HG03558 (cell line): Measurements from ENCODE around the gene MAGOH.
"Not testable (repeated sequence)": the region's sequence is repeated elsewhere in the genome, so short reads cannot be mapped to it uniquely, and the experiment has no call there.

Experiments
- ATAC-seq: cut with Tn5 transposase; IDR thresholded peaks from one replicate; pipeline ENCODE4 v1.9.1; 2021; ENCODE audit warnings: moderate number of reproducible peaks; ENCODE audit not compliant: unreplicated experiment; ENCODE audit errors: extremely low read depth

Gene MAGOH

DNA sequence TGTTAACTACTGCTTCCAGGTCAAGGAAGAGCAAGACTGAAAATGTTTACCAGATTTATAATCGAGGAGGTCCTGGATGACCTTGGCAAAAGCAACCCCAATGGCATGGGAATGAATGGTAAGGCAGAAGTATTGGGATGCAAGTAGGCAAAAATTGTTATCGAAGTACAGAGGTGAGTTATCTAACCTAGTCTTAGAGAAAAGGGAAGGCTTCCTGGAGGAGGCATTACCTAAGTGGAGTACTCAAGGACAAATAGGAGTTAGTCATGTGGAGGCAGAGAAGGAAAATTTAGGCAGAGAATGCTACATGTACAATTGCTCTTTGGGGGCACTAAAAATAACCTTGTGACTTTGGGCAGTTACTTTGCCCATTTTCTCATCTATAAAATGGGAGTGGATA is 3.5 kb upstream of the MAGOH start:
- ATAC-seq, result no peak

GRCh38 chr1:53237638-53238037 is 680 bp downstream of the MAGOH start:
- no peak for ATAC-seq

DNA sequence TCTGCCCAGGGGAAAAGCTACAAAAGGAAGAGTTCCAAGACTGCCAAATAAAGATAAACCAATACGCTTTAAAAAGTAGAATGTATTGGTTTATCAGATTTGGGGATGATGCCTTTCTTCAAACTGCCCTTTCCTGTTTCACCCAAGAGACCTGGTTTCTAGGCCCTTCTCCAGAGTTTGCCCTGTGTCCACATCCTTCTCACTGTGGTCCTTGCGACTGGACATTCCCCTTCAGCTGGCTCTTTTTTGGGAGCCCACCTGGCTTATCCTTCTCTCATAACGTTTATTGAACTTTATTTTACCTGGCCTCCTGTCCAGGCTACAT is 17.4 kb downstream of the MAGOH start:
- ATAC-seq, result no peak

DNA sequence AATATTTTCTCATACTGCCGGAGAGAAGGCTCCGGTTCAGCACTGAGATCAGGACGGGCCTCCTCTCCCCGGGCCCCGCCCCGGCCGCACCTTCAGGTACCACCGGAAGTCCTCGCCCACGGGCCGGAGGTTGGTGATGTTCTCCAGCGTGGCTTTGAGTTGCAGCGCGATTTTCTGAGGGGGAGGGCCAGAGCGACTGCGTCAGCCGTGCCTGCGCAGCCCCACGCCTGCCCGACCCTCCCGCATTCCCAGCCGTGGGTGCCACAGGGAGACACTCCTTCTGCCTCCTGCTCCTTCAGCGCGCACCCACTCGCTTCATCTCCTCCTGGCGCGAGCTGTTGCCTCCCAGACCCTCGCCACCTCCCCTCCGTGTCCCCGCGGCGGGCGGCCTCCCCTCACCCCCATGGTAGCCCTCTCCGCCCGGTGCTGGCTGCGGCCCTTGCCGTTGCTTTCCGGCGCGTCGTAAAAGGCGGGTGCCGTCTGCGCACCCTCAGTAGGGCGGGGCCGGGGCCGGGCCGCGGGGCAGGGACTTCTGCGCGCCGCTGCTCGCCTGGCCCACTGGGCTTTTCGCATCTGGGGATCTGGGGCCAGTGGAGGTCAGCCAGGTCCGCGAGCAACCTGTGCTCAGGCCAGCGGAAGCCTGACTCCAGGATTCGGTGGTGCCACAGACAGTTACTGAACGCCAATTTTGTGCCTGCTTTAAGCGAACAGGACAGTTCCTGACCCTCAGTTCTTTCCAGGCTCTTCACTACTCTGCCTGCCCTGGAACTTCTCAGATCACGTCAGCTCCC is 18.0 kb downstream of the MAGOH start, which contains the start of gene CZIB:
CZIB (minus strand) TSS at position 464 of the 791 bp plus-strand sequence; CDS start at position 405, 59 bp downstream.
- ATAC-seq, result peak; percentile 68

DNA sequence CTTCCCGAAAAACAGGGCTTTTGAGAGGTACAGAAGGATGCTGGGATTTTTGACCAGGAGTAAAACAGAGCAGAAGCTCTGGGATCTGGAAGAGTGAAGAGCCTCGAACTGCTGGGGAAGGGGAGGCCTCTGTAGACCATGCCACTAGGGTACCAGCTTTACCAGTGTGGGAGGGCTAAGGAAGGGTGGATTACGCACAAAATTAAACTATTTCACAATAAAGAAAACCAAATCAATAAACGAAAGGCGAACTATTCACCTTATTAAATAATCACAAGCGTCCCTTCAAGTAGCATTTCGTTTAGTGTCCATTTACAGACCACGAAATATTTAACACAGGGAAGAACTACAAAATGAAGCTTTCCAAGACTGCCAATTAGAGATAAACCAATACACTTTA is 18.6 kb downstream of the MAGOH start:
- no peak for ATAC-seq

GRCh38 chr1:53218201-53218600 is 20.1 kb downstream of the MAGOH start:
- ATAC-seq, result no peak

DNA sequence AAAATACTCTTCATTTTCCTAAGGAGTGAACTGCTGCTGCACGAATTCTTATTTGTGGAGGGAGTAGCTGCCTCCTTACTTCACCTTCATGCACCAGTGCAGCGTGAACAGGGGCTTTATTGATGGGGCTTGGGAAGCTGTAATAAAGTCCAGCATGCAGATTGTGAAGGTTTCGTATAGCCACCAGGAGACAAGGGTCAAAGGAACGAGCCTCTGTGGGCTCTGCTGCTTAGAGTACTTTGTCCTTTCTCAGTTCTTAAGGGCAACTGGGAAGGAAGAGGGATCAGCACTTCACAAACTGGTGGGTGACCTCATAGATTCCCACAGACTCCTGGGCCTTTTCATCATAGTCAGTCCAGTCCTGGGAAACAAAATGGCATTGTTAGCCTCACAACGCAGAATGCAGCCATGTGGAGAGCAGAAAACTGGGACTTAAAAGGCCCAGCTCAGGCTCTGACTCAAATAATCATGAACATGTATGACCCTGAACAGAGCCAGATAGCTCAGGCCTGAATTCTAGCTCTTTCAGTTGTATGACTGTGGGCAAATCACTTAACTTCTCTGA is 23.9 kb downstream of the MAGOH start:
- no peak for ATAC-seq

DNA sequence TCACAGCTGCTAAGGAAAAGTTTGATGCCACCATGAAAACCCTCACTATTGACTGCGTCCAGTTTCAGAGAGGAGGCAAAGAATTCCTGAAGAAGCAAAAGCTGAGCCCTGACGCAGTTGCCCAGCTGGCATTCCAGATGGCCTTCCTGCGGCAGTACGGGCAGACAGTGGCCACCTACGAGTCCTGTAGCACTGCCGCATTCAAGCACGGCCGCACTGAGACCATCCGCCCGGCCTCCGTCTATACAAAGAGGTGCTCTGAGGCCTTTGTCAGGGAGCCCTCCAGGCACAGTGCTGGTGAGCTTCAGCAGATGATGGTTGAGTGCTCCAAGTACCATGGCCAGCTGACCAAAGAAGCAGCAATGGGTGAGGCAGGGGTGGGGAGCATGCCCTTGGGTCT is 27.4 kb downstream of the MAGOH start:
- no peak for ATAC-seq

- no peak for ATAC-seq
These were observed 28.0 kb downstream of the MAGOH start for GRCh38 chr1:53210352-53210751.

DNA sequence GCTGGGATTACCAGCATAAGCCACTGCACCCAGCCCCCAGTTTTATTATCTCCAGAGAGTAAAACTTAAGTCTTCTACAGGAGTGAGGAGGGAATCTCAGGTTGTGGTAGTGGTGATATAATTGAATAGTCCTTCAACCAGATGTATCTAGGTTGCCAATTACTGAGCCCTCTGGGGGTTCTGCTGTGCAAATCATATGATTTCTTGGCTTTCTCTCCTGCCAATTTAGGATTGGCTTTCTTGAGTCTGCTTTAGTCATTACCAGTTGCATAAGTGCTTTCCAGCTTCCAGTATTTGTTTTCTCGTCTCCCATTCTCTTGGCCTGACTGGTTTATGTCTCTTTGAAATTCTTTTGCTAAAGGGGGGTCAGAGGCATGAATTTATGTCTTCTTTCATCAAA is 30.6 kb downstream of the MAGOH start:
- ATAC-seq, result no peak

- no peak for ATAC-seq
These were observed 31.5 kb downstream of the MAGOH start for GRCh38 chr1:53206735-53207379.

DNA sequence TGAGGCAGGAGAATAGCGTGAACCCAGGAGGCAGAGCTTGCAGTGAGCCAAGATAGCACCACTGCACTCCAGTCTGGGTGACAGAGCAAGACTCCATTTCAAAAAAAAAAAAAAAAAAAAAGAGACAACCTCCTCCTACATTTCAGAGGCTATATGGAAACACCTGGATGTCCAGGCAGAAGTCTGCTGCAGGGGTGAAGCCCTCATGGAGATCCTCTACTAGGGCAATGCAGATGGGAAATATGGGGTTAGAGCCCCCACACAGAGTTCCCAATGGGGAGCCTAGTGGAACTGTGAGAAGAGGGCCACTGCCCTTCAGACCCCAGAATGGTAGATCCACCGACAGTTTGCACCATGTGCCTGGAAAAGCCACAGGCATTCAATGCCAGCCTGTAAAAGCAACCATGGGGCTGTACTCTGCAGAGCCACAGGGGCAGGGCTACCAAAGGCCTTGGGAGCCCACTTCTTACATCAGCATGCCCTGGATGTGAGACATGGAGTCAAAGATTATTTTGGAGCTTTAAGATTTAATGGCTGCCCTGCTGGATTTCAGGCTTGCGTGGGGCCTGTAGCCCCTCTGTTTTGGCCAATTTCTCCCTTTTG is 32.1 kb downstream of the MAGOH start:
- ATAC-seq, result not testable (repeated sequence)

DNA sequence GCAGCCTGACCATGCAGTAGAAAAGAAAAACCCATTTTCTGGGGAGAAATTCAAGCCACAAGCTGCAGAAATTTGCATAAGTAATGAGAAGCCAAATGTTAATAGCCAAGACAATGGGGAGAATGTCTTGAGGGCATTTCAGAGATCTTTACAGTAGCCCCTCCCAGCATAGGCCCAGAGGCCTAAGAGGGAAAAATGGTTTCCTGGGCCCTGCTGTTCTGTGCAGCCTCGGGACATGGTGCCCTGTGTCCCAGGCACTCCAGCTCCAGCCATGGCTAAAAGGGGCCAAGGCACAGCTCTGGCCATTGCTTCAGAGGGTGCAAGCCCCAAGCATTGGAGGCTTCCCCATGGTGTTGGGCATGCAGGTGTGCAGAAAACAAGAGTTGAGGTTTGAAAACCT is 32.8 kb downstream of the MAGOH start:
- ATAC-seq, result not testable (repeated sequence)

GRCh38 chr1:53203466-53203865 is 34.9 kb downstream of the MAGOH start:
- ATAC-seq, result no peak

GRCh38 chr1:53198241-53198651 is 40.1 kb downstream of the MAGOH start:
- ATAC-seq, result no peak

GRCh38 chr1:53197291-53198200 is 40.8 kb downstream of the MAGOH start:
- no peak for ATAC-seq

DNA sequence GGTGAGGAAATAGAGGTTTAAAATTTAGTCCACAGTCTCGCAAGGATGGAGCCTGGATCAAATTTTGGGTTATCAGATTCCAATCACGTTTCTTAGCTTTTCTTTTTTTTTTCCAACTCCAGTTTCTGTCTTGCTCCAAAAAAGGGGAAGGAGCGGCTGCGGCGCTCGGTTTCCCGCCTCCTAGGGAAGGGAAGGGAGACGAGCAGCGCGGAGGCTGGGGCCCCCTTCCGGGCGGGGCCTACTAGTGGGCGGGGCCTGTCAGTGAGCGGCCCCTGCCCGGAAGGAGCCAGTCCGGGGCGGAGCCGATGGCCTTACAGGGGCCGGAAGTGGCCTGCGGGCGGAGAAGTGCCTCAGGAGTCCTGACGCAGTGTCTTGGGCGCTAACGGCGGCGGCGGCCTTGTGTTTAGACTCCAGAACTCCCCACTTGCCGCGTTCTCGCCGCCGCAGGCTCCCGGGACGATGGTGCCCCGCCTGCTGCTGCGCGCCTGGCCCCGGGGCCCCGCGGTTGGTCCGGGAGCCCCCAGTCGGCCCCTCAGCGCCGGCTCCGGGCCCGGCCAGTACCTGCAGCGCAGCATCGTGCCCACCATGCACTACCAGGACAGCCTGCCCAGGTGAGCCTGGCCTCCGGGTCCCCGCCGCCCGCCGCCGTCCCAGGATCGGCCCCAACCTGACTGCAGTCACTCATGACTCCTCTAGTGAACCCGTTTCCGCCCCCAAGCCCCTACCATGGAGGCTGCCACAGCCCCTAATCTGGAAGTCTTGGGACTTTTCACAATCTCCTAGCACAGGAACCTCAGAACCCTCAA is 41.6 kb downstream of the MAGOH start, which contains the start of gene CPT2:
CPT2 (plus strand) TSS at position 340 of the 806 bp plus-strand sequence; CDS start at position 460, 120 bp downstream.
- peak; percentile 92 for ATAC-seq

DNA sequence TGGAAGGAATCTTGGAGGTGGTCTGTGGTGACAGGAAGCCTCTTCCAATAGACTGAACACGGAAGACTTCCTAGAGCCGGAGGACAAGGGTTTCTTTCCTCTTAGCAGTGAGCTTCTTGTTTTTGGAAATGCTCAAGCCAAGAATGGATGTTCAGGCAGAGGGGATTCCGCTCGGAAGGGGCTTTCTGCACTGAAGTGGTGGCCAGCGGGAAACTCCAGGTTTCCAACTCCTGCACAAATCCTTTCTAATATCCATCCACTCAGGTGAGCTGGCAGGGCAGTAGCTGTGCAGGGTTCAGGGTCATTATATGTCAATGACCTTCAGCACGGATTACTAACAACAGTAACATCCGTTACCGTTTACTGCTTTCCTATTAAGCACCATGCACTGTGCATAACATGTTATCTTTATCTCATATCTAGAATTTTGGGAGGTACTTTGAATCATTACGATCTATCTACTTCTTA is 42.3 kb downstream of the MAGOH start:
- ATAC-seq, result no peak
